Activated naive CD8-positive, alpha-beta T cell treated with anti-CD3 and anti-CD28 coated beads for 36 hours (primary cell): ENCODE data around the gene SSBP3. TPM values are rescaled to one million over a fixed set of nuclear protein-coding genes. Genes with fewer than 3 reads are reported as not detected.
"Not testable (repeated sequence)": the region's sequence is repeated elsewhere in the genome, so short reads cannot be mapped to it uniquely, and the experiment has no call there.

ENCODE experiments used
- DNase-seq: peaks from one replicate; pipeline ENCODE4 v3.0.0; 2021
- H3K27ac Mint-ChIP-seq: one replicate; pipeline ENCODE4 v1.8.0; 2022; ENCODE audit warnings: mild to moderate bottlenecking, moderate library complexity, mixed read lengths
- H3K27me3 Mint-ChIP-seq: one replicate; pipeline ENCODE4 v1.8.0; 2022; ENCODE audit warnings: mild to moderate bottlenecking, mixed read lengths
- H3K36me3 Mint-ChIP-seq: one replicate; pipeline ENCODE4 v1.8.0; 2021; ENCODE audit warnings: mild to moderate bottlenecking, mixed read lengths
- H3K4me1 Mint-ChIP-seq: one replicate; pipeline ENCODE4 v1.8.0; 2021; ENCODE audit warnings: mixed read lengths
- H3K4me3 Mint-ChIP-seq: one replicate; pipeline ENCODE4 v1.8.0; 2022; ENCODE audit warnings: mild to moderate bottlenecking, moderate library complexity, mixed read lengths
- H3K9me3 Mint-ChIP-seq: one replicate; pipeline ENCODE4 v1.8.0; 2022; ENCODE audit warnings: mixed read lengths
- total RNA-seq, 2 experiments: library from RNA; stranded (reverse); gene quantifications; one replicate each; pipeline ENCODE4 v1.2.3, GENCODE V29; 2021

Gene SSBP3
- 10 to 100 TPM; 62.8 to 65.4 TPM for total RNA-seq

DNA sequence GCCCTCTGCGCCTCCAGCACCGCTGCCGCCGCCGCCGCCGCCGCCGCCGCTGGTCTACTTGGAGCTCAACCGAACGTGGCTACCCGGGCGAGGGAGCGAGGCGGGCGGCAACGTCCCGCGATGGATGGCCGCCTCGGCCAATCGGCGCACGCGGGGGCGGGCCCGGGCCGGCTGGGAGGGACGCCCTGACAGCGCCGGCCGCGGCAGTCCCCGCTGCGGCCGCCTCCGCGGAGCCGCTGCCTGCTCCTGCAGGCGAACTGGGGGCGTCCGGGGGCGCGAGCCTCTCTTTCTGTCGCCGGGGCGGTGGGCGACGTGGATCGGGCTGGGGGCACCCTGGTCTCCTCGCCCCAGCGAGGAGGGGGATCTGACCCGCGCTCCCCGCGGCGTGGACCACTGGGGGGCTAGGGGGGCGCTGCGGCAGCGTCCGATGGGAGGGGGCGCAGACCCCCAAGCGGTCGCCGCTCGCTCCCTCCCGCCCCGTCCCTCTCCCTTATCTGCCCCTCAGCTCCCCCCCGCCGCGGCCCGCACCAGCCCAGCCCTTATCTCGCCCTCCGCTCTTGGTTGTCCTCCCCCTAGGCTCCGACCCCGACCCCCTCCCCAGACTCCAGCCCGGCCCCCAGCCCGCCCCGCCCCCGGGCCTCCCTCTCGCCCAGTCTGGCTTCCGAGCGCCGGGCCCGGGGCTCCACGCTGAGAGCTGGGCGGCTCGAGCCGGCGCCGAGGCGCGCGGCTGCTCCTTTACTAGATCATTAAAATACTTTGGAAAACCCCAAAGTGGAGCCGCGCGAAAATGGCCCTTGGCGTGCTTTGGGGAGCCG, at the start of gene SSBP3:
TSS of gene SSBP3 (minus strand) at position 56 of the 815 bp plus-strand sequence.
- DNase-seq: peak; percentile 96
- H3K27ac Mint-ChIP-seq: peak within 1 kb of the TSS; percentile 91
- H3K4me1 Mint-ChIP-seq: peaks cover 64% of the 10 kb centered on the region
- H3K9me3 Mint-ChIP-seq: no peaks in the 10 kb centered on the region
- H3K4me3 Mint-ChIP-seq: peak within 1 kb of the TSS; percentile 83
- peaks cover 31% of the 10 kb centered on the region for H3K36me3 Mint-ChIP-seq
- no peaks in the 10 kb centered on the region for H3K27me3 Mint-ChIP-seq

DNA sequence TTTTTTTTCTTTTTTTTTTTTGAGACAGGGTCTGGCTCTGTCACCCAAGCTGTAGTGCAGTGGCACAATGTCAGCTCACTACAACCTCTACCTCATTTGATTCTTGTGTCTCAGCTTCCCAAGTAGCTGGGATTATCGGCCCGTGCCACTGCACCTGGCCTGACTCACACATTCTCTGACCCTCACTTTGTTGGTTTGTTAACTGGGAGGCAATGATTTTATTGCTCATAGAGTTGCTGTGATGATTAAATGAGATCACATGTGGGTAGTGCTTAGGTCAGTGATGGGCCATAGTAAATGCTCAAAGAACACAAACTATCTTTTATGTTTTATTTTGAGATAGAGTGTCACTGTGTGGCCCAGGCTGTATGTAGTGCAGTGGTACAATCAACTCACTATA, 47.3 kb upstream of the SSBP3 start:
- H3K27ac Mint-ChIP-seq: no peak overlapping the region
- peaks cover 3% of the 10 kb centered on the region for H3K9me3 Mint-ChIP-seq
- H3K4me3 Mint-ChIP-seq: no peak overlapping the region
- no peaks in the 10 kb centered on the region for H3K27me3 Mint-ChIP-seq
- no peaks in the 10 kb centered on the region for H3K4me1 Mint-ChIP-seq
- DNase-seq: no peak
- no peaks in the 10 kb centered on the region for H3K36me3 Mint-ChIP-seq

GRCh38 chr1:54453022-54453421, 46.8 kb upstream of the SSBP3 start:
- no peak overlapping the region for H3K27ac Mint-ChIP-seq
- DNase-seq: no peak
- H3K36me3 Mint-ChIP-seq: no peaks in the 10 kb centered on the region
- H3K4me3 Mint-ChIP-seq: no peak overlapping the region
- no peaks in the 10 kb centered on the region for H3K4me1 Mint-ChIP-seq
- peaks cover 3% of the 10 kb centered on the region for H3K9me3 Mint-ChIP-seq
- H3K27me3 Mint-ChIP-seq: no peaks in the 10 kb centered on the region

DNA sequence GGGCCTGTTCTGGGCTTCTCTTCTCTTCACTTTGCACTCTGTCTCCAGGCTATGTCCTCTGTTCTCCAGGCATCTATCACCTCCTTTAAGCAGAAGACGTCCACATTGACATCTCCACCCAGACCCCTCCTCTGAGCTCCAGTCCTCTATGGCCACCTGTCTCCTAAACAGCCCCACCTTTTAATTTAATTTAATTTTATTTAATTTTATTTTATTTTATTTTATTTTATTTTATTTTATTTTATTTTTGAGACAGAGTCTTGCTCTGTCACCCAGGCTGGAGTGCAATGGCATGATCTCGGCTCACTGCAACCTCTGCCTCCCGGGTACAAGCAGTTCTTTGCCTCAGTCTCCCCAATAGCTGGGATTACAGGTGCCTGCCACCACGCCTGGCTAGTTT, 43.2 kb upstream of the SSBP3 start:
- not testable (repeated sequence) for DNase-seq, H3K4me1 Mint-ChIP-seq, H3K9me3 Mint-ChIP-seq, H3K27me3 Mint-ChIP-seq, H3K27ac Mint-ChIP-seq, H3K36me3 Mint-ChIP-seq, H3K4me3 Mint-ChIP-seq

GRCh38 chr1:54448801-54449200, 42.6 kb upstream of the SSBP3 start:
- not testable (repeated sequence) for H3K4me1 Mint-ChIP-seq, H3K9me3 Mint-ChIP-seq, H3K4me3 Mint-ChIP-seq, H3K27ac Mint-ChIP-seq, DNase-seq, H3K36me3 Mint-ChIP-seq, H3K27me3 Mint-ChIP-seq

DNA sequence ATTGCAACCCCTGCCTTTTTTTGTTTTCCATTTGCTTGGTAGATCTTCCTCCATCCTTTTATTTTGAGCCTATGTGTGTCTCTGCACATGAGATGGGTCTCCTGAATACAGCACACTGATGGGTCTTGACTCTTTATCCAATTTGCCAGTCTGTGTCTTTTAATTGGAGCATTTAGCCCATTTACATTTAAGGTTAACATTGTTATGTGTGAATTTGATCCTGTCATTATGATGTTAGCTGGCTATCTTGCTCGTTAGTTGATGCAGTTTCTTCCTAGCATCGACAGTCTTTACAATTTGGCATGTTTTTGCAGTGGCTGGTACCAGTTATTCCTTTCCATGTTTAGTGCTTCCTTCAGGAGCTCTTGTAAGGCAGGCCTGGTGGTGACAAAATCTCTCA, 40.9 kb upstream of the SSBP3 start:
- H3K27ac Mint-ChIP-seq, H3K36me3 Mint-ChIP-seq, H3K4me1 Mint-ChIP-seq, H3K4me3 Mint-ChIP-seq, H3K9me3 Mint-ChIP-seq, DNase-seq, H3K27me3 Mint-ChIP-seq: not testable (repeated sequence)

DNA sequence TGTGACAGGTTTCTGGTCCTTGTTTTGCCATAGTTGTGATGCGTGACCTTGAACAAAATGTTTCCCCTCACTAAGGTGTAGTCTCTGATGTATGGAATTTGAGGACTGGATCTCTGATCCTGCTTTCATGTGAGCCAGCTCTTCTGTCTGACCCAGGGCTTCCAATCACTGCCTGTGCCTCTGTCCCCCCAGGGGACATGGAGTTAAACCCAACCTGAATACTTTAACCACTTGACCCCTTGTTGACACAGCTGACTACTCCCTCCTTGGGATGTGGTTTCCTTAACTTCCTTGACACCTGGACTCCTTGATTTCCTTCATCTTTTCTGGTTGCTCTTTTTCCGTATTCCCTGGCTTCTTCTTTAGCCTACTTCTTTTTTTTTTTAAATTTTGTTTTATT, 36.0 kb upstream of the SSBP3 start:
- Mint-ChIP-seq H3K36me3 (no peaks in the 10 kb centered on the region), H3K4me1 (no peaks in the 10 kb centered on the region), H3K4me3 (no peak overlapping the region), H3K27ac (no peak overlapping the region), H3K9me3 (no peaks in the 10 kb centered on the region), H3K27me3 (no peaks in the 10 kb centered on the region)
- no peak for DNase-seq

GRCh38 chr1:54439550-54440223, 33.5 kb upstream of the SSBP3 start:
- Mint-ChIP-seq H3K27me3 (no peaks in the 10 kb centered on the region), H3K4me3 (no peak overlapping the region), H3K4me1 (no peaks in the 10 kb centered on the region), H3K9me3 (no peaks in the 10 kb centered on the region), H3K36me3 (no peaks in the 10 kb centered on the region), H3K27ac (no peak overlapping the region)
- no peak for DNase-seq

- Mint-ChIP-seq H3K4me1 (no peaks in the 10 kb centered on the region), H3K9me3 (no peaks in the 10 kb centered on the region), H3K36me3 (no peaks in the 10 kb centered on the region), H3K27ac (no peak overlapping the region), H3K4me3 (no peak overlapping the region), H3K27me3 (no peaks in the 10 kb centered on the region)
- no peak for DNase-seq
These were observed 31.6 kb upstream of the SSBP3 start for GRCh38 chr1:54437783-54438182.

DNA sequence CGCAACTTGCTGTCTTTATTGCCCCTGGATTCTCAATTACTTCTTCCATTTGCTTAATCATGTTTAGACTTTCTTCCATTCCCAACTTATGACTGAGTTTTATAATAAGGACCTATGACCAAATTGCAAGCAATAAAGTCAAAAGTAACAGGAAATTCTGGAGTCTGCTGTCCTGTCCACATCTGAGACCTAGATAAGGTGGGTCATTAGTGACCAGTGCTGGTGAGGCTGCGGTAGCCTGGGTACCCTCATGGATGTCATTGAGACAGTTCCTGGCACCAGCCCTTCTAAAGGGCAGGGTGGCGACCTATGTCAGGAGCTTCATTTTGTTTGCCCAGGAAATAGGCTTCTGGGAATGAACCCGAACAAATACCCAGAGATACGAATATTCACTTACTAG, 30.6 kb upstream of the SSBP3 start:
- no peaks in the 10 kb centered on the region for H3K9me3 Mint-ChIP-seq
- H3K27me3 Mint-ChIP-seq: no peaks in the 10 kb centered on the region
- H3K4me3 Mint-ChIP-seq: no peak overlapping the region
- H3K4me1 Mint-ChIP-seq: no peaks in the 10 kb centered on the region
- no peak for DNase-seq
- H3K36me3 Mint-ChIP-seq: no peaks in the 10 kb centered on the region
- no peak overlapping the region for H3K27ac Mint-ChIP-seq

DNA sequence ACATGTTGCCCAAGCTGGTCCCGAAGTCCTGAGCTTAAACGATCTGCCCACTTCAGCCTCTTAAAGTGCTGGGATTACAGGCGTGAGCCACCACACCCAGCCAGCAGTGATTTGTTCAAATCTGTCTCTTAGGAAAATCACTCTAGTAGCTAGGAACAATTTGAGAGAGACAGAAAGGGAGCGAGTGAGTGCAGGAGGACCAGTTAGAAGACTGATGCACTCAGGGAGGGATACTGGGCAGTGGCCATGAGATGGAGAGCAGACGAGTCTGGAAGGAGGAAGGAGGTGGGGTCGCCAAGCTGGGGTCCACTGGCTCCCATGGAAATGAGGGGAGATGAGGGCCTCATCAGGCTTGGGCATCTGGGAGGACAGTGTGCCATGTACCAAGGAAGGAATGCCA, 23.6 kb upstream of the SSBP3 start:
- Mint-ChIP-seq H3K9me3 (no peaks in the 10 kb centered on the region), H3K4me1 (no peaks in the 10 kb centered on the region), H3K36me3 (no peaks in the 10 kb centered on the region), H3K27me3 (no peaks in the 10 kb centered on the region), H3K4me3 (no peak overlapping the region), H3K27ac (no peak overlapping the region)
- no peak for DNase-seq

- H3K4me1 Mint-ChIP-seq: no peaks in the 10 kb centered on the region
- no peak overlapping the region for H3K4me3 Mint-ChIP-seq
- no peak for DNase-seq
- no peaks in the 10 kb centered on the region for H3K27me3 Mint-ChIP-seq
- H3K9me3 Mint-ChIP-seq: no peaks in the 10 kb centered on the region
- no peaks in the 10 kb centered on the region for H3K36me3 Mint-ChIP-seq
- H3K27ac Mint-ChIP-seq: no peak overlapping the region
These were observed 22.8 kb upstream of the SSBP3 start for GRCh38 chr1:54428837-54429518.

DNA sequence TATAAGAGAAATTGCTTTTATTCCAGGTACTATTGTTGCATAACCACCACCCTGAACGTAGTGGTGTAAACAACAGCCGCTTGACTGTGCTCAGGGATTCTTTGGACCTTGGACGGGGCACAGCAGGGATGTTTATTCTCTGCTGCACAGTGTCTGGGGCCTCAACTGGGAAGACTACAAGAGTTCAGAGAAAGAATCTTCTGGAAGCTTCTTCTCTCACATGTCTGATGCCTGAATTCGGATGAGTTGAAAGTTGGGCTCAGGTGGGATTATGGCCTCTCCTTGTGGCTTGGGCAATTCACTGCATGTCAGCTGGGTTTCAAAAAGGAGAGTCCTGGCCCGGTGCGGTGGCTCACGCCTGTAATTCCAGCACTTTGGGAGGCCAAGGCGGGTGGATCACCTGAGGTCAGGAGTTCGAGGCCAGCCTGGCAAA, 19.0 kb upstream of the SSBP3 start:
- Mint-ChIP-seq H3K27ac (no peak overlapping the region), H3K36me3 (no peaks in the 10 kb centered on the region), H3K9me3 (no peaks in the 10 kb centered on the region), H3K27me3 (no peaks in the 10 kb centered on the region), H3K4me3 (no peak overlapping the region), H3K4me1 (no peaks in the 10 kb centered on the region)
- no peak for DNase-seq

GRCh38 chr1:54424398-54424797, 18.2 kb upstream of the SSBP3 start:
- Mint-ChIP-seq H3K9me3 (no peaks in the 10 kb centered on the region), H3K4me3 (no peak overlapping the region), H3K36me3 (no peaks in the 10 kb centered on the region), H3K27me3 (no peaks in the 10 kb centered on the region), H3K4me1 (no peaks in the 10 kb centered on the region), H3K27ac (no peak overlapping the region)
- DNase-seq: no peak

- Mint-ChIP-seq H3K4me3 (no peak overlapping the region), H3K27ac (no peak overlapping the region), H3K36me3 (no peaks in the 10 kb centered on the region), H3K9me3 (no peaks in the 10 kb centered on the region), H3K27me3 (no peaks in the 10 kb centered on the region), H3K4me1 (no peaks in the 10 kb centered on the region)
- no peak for DNase-seq
These were observed 14.9 kb upstream of the SSBP3 start for GRCh38 chr1:54421101-54421504.
